ENCODE data around the gene RACGAP1. TPM values are rescaled to one million over a fixed set of nuclear protein-coding genes. Genes with fewer than 3 reads are reported as not detected.

Gene RACGAP1
- polyA plus RNA-seq, 1 of the 3 experiments (the other 2 are of a cell fraction) = 21.5 TPM

- Histone ChIP-seq H3K27ac (ENCODE audit: low read depth in 2 of 2, low read length in 1 of 2) (peak overlapping the region in 1 of 2 experiments; percentile 25; a peak in 1 of 4 replicates), H3K4me2 (no peak overlapping the region), H3K27me3 (ENCODE audit: insufficient read depth) (no peaks in the 10 kb centered on the region), H3K9ac (no peak overlapping the region), H3K9me2 (no peaks in the 10 kb centered on the region), H3K4me3 (ENCODE audit: low read depth in 2 of 2, low read length in 1 of 2) (no peak overlapping the region), H3F3A (replicated peaks; ENCODE audit: insufficient read depth) (peaks cover 10% of the 10 kb centered on the region), H3K9me3 (no peaks in the 10 kb centered on the region), H4K20me1 (ENCODE audit: insufficient read depth) (peaks cover 9% of the 10 kb centered on the region; the same call in 1 of the 2 replicates), H3K36me3 (replicated peaks in 1 of 2; ENCODE audit: control insufficient read depth in 1 of 2, insufficient read depth in 2 of 2, low read length in 1 of 2) (peaks cover 0 to 4% of the 10 kb centered on the region in 2 experiments), H3K4me1 (ENCODE audit: control insufficient read depth in 1 of 2, insufficient read depth in 2 of 2, low read depth in 1 of 2, low read length in 1 of 2) (peaks cover 3 to 7% of the 10 kb centered on the region in 2 experiments; a peak in 3 of 4 replicates), H3K79me2 (ENCODE audit: insufficient read depth) (peaks cover 100% of the 10 kb centered on the region), H2AFZ (ENCODE audit: low read depth) (peak overlapping the region; percentile 20; the same call in 1 of the 2 replicates)
- DNase-seq = no peak
- TF ChIP-seq NRF1 (IDR thresholded peaks at IDR 0.05; ENCODE audit: low read depth, low read length) (no peak), SIN3A (IDR thresholded peaks at IDR 0.05; ENCODE audit: borderline replicate concordance, low read depth, low read length) (no peak), POLR2AphosphoS5 (IDR thresholded peaks at IDR 0.05; ENCODE audit: low read depth, low read length) (no peak), USF1 (IDR thresholded peaks at IDR 0.05; ENCODE audit: borderline replicate concordance, low read depth) (no peak), RFX5 (IDR thresholded peaks at IDR 0.05; ENCODE audit: low read length) (no peak), ELF1 (IDR thresholded peaks at IDR 0.05) (no peak), RCOR1 (IDR thresholded peaks at IDR 0.05; ENCODE audit: low read length) (no peak), RAD21 (IDR thresholded peaks at IDR 0.05; ENCODE audit: low read length) (no peak), TCF12 (IDR thresholded peaks at IDR 0.05) (no peak), TEAD4 (IDR thresholded peaks at IDR 0.05; ENCODE audit: borderline replicate concordance, insufficient read depth) (no peak)
- ChIA-PET CTCF (interaction anchor here (0.6 to 2.5 kb wide), 14 partner anchors 8 to 151 kb away, joined by 3 to 14 read pairs (median 4); no protein-coding TSS in a partner anchor), POLR2A (interaction anchor here (0.7 to 1.1 kb wide), 2 partner anchors 11 to 32 kb away, joined by 3 read pairs; no protein-coding TSS in a partner anchor)
- WGBS (ENCODE audit: low lambda C conversion rate) = 83% methylated on average over 3 of the region's 3 CpGs
Observed at GRCh38 chr12:50018154-50018553, 7.1 kb downstream of the RACGAP1 start.

GRCh38 chr12:50017641-50018040, 7.7 kb downstream of the RACGAP1 start:
- Histone ChIP-seq H3K36me3 (replicated peaks in 1 of 2; ENCODE audit: control insufficient read depth in 1 of 2, insufficient read depth in 2 of 2, low read length in 1 of 2) (peaks cover 0 to 4% of the 10 kb centered on the region in 2 experiments), H3K4me1 (ENCODE audit: control insufficient read depth in 1 of 2, insufficient read depth in 2 of 2, low read depth in 1 of 2, low read length in 1 of 2) (peaks cover 3 to 7% of the 10 kb centered on the region in 2 experiments; a peak in 3 of 4 replicates), H3K9me2 (no peaks in the 10 kb centered on the region), H2AFZ (ENCODE audit: low read depth) (peak overlapping the region; percentile 79), H3F3A (replicated peaks; ENCODE audit: insufficient read depth) (peaks cover 6% of the 10 kb centered on the region), H3K27me3 (ENCODE audit: insufficient read depth) (no peaks in the 10 kb centered on the region), H3K9ac (no peak overlapping the region), H3K79me2 (ENCODE audit: insufficient read depth) (peaks cover 100% of the 10 kb centered on the region), H3K27ac (ENCODE audit: low read depth in 2 of 2, low read length in 1 of 2) (peak overlapping the region; percentile 55 to 58), H3K9me3 (no peaks in the 10 kb centered on the region), H3K4me3 (ENCODE audit: low read depth in 2 of 2, low read length in 1 of 2) (no peak overlapping the region), H3K4me2 (peak overlapping the region; percentile 41; the same call in 1 of the 2 replicates), H4K20me1 (ENCODE audit: insufficient read depth) (peaks cover 9% of the 10 kb centered on the region; the same call in 1 of the 2 replicates)
- CTCF ChIA-PET = interaction anchor here (0.6 to 2.5 kb wide), 13 partner anchors 8 to 151 kb away, joined by 3 to 14 read pairs (median 4); partner anchors contain the start of gene RACGAP1
- TF ChIP-seq NRF1 (IDR thresholded peaks at IDR 0.05; ENCODE audit: low read depth, low read length) (no peak), RXRA (IDR thresholded peaks at IDR 0.05; ENCODE audit: borderline replicate concordance, low read depth) (no peak)
- WGBS (ENCODE audit: low lambda C conversion rate) = 98% methylated on average over 6 of the region's 6 CpGs
- POLR2A ChIA-PET = interaction anchor here (1.0 to 2.0 kb wide), 4 partner anchors 10 to 150 kb away, joined by 3 to 8 read pairs (median 4); partner anchors contain the start of gene CERS5
- no peak for DNase-seq
